Left ventricle myocardium inferior (tissue), 1 donor: ENCODE data around the gene TNIK. TPM values are rescaled to one million over a fixed set of nuclear protein-coding genes. Genes with fewer than 3 reads are reported as not detected.

Source experiments
- DNase-seq: peaks from one replicate; pipeline ENCODE4 v3.0.0-alpha.2; 2020
- H3K27ac ChIP-seq: fragments of 200-600 bp; replicated peaks from 2 replicates; pipeline ENCODE4 v1.8.0; 2021
- H3K27me3 ChIP-seq: fragments of 200-600 bp; 2 replicates; pipeline ENCODE4 v1.8.0; 2021; ENCODE audit warnings: low read depth
- H3K36me3 ChIP-seq: fragments of 200-600 bp; 2 replicates; pipeline ENCODE4 v1.8.0; 2021
- H3K4me1 ChIP-seq: fragments of 200-600 bp; 2 replicates; pipeline ENCODE4 v1.8.0; 2021
- H3K4me3 ChIP-seq: fragments of 200-600 bp; 2 replicates; pipeline ENCODE4 v1.8.0; 2021; ENCODE audit warnings: mild to moderate bottlenecking, moderate library complexity
- H3K9me3 ChIP-seq: fragments of 200-600 bp; replicated peaks from 2 replicates; pipeline ENCODE4 v1.8.0; 2021
- CTCF ChIP-seq: fragments of 200-600 bp; IDR thresholded peaks from 2 replicates; pipeline ENCODE4 v1.8.0; 2021; ENCODE audit warnings: antibody characterized with exemption, mild to moderate bottlenecking, borderline replicate concordance
- intact Hi-C: fragments of 100-400 bp; cut with micrococcal nuclease; formaldehyde crosslinking; loops from one replicate; pipeline ENCODE4 v1.11.0; 2022
- total RNA-seq: library from RNA; stranded (reverse); fragmentation: NEBNext Ultra II Directional; extraction: Animal tissue kit (Norgen Biotek cat#: 25700); gene quantifications from one replicate; pipeline ENCODE4 v1.2.1, GENCODE V29; 2021
- donor health status: DM: no; HTN: yes; CAD: no; lungs with severe emphysema.

TNIK gene
- total RNA-seq, 1 donor from 2014 or later, result 28.6 TPM

- Histone ChIP-seq H3K27ac (peak overlapping the region; percentile 57), H3K9me3 (no peaks in the 10 kb centered on the region), H3K27me3 (no peaks in the 10 kb centered on the region), H3K4me3 (no peak overlapping the region), H3K36me3 (no peaks in the 10 kb centered on the region), H3K4me1 (peaks cover 86% of the 10 kb centered on the region)
- no peak for DNase-seq
- intact Hi-C loops, result no loop called here
- no peak for TF ChIP-seq CTCF
These were observed 61.9 kb downstream of the TNIK start for GRCh38 chr3:171398343-171398742.

- no peak for TF ChIP-seq CTCF
- H3K27me3 ChIP-seq, result no peaks in the 10 kb centered on the region
- peaks cover 95% of the 10 kb centered on the region for H3K4me1 ChIP-seq
- H3K4me3 ChIP-seq, result no peak overlapping the region
- no peak for DNase-seq
- intact Hi-C loops, result no loop called here
- no peaks in the 10 kb centered on the region for H3K36me3 ChIP-seq
- H3K27ac ChIP-seq, result peak overlapping the region; percentile 41
- H3K9me3 ChIP-seq, result no peaks in the 10 kb centered on the region
These were observed 63.1 kb downstream of the TNIK start for GRCh38 chr3:171397089-171397488.

GRCh38 chr3:171396048-171396447, 64.2 kb downstream of the TNIK start:
- Histone ChIP-seq H3K4me1 (peaks cover 85% of the 10 kb centered on the region), H3K27ac (no peak overlapping the region), H3K27me3 (no peaks in the 10 kb centered on the region), H3K9me3 (peaks cover 10% of the 10 kb centered on the region), H3K36me3 (no peaks in the 10 kb centered on the region), H3K4me3 (no peak overlapping the region)
- no peak for TF ChIP-seq CTCF
- no peak for DNase-seq
- intact Hi-C loops, result no loop called here

GRCh38 chr3:171393032-171393744, 67.0 kb downstream of the TNIK start:
- TF ChIP-seq CTCF, result no peak
- Histone ChIP-seq H3K4me3 (peak overlapping the region; percentile 15), H3K9me3 (peaks cover 11% of the 10 kb centered on the region), H3K36me3 (no peaks in the 10 kb centered on the region), H3K27ac (peak overlapping the region; percentile 63), H3K27me3 (no peaks in the 10 kb centered on the region), H3K4me1 (peaks cover 64% of the 10 kb centered on the region)
- DNase-seq, result no peak
- intact Hi-C loops, result no loop called here

- no peaks in the 10 kb centered on the region for H3K27me3 ChIP-seq
- H3K27ac ChIP-seq, result no peak overlapping the region
- DNase-seq, result no peak
- H3K4me3 ChIP-seq, result no peak overlapping the region
- H3K36me3 ChIP-seq, result no peaks in the 10 kb centered on the region
- peaks cover 61% of the 10 kb centered on the region for H3K4me1 ChIP-seq
- intact Hi-C loops, result no loop called here
- no peak for TF ChIP-seq CTCF
- peaks cover 11% of the 10 kb centered on the region for H3K9me3 ChIP-seq
These were observed 68.8 kb downstream of the TNIK start for GRCh38 chr3:171391432-171391831.
